ENCODE measurements around the gene APIP. TPM values are rescaled to one million over a fixed set of nuclear protein-coding genes. Genes with fewer than 3 reads are reported as not detected.

Gene APIP
- total RNA-seq, 1 donor from 2014 or later, result 23.5 TPM

- no peak for TF ChIP-seq CTCF (IDR thresholded peaks at IDR 0.05; ENCODE audit: unreplicated experiment)
- H3K27ac Mint-ChIP-seq, result no peak overlapping the region
- H3K27me3 Mint-ChIP-seq, result no peaks in the 10 kb centered on the region
- H3K36me3 Mint-ChIP-seq (ENCODE audit: insufficient read depth), result peaks cover 31% of the 10 kb centered on the region
- H3K9me3 Mint-ChIP-seq (ENCODE audit: low read depth), result peaks cover 13% of the 10 kb centered on the region
- no peak overlapping the region for H3K4me3 Mint-ChIP-seq (ENCODE audit: low read depth)
- no peaks in the 10 kb centered on the region for H3K4me1 Mint-ChIP-seq (ENCODE audit: low read depth)
- DNase-seq (ENCODE audit: low spot score, unreplicated experiment), result no peak
Measured at GRCh38 chr11:34907934-34908593, 8.1 kb downstream of the APIP start.

GRCh38 chr11:34905666-34906065 is 10.5 kb downstream of the APIP start:
- no peak for TF ChIP-seq CTCF (IDR thresholded peaks at IDR 0.05; ENCODE audit: unreplicated experiment)
- Mint-ChIP-seq H3K4me3 (ENCODE audit: low read depth) (no peak overlapping the region), H3K27me3 (no peaks in the 10 kb centered on the region), H3K27ac (no peak overlapping the region), H3K9me3 (ENCODE audit: low read depth) (peaks cover 17% of the 10 kb centered on the region), H3K4me1 (ENCODE audit: low read depth) (no peaks in the 10 kb centered on the region), H3K36me3 (ENCODE audit: insufficient read depth) (peaks cover 38% of the 10 kb centered on the region)
- no peak for DNase-seq (ENCODE audit: low spot score, unreplicated experiment)

GRCh38 chr11:34904421-34904955 is 11.7 kb downstream of the APIP start:
- no peak for DNase-seq (ENCODE audit: low spot score, unreplicated experiment)
- H3K27me3 Mint-ChIP-seq, result no peaks in the 10 kb centered on the region
- no peak overlapping the region for H3K27ac Mint-ChIP-seq
- TF ChIP-seq CTCF (IDR thresholded peaks at IDR 0.05; ENCODE audit: unreplicated experiment), result no peak
- H3K9me3 Mint-ChIP-seq (ENCODE audit: low read depth), result peaks cover 28% of the 10 kb centered on the region
- H3K4me1 Mint-ChIP-seq (ENCODE audit: low read depth), result no peaks in the 10 kb centered on the region
- peaks cover 45% of the 10 kb centered on the region for H3K36me3 Mint-ChIP-seq (ENCODE audit: insufficient read depth)
- no peak overlapping the region for H3K4me3 Mint-ChIP-seq (ENCODE audit: low read depth)

GRCh38 chr11:34899633-34900016 is 16.6 kb downstream of the APIP start:
- H3K9me3 Mint-ChIP-seq (ENCODE audit: low read depth), result peaks cover 39% of the 10 kb centered on the region
- H3K27ac Mint-ChIP-seq, result no peak overlapping the region
- H3K36me3 Mint-ChIP-seq (ENCODE audit: insufficient read depth), result peaks cover 55% of the 10 kb centered on the region
- H3K27me3 Mint-ChIP-seq, result no peaks in the 10 kb centered on the region
- H3K4me3 Mint-ChIP-seq (ENCODE audit: low read depth), result no peak overlapping the region
- no peak for DNase-seq (ENCODE audit: low spot score, unreplicated experiment)
- no peaks in the 10 kb centered on the region for H3K4me1 Mint-ChIP-seq (ENCODE audit: low read depth)
- TF ChIP-seq CTCF (IDR thresholded peaks at IDR 0.05; ENCODE audit: unreplicated experiment), result no peak

- Mint-ChIP-seq H3K27me3 (no peaks in the 10 kb centered on the region), H3K9me3 (ENCODE audit: low read depth) (peaks cover 37% of the 10 kb centered on the region), H3K27ac (no peak overlapping the region), H3K4me1 (ENCODE audit: low read depth) (no peaks in the 10 kb centered on the region), H3K36me3 (ENCODE audit: insufficient read depth) (peaks cover 46% of the 10 kb centered on the region), H3K4me3 (ENCODE audit: low read depth) (no peak overlapping the region)
- no peak for TF ChIP-seq CTCF (IDR thresholded peaks at IDR 0.05; ENCODE audit: unreplicated experiment)
- no peak for DNase-seq (ENCODE audit: low spot score, unreplicated experiment)
Measured at GRCh38 chr11:34898474-34898873, 17.7 kb downstream of the APIP start.

Data from progenitor cell of endocrine pancreas (in vitro differentiated cells).